OCI-LY3 (cell line): Measurements from ENCODE around the gene CYSLTR2.

Experiments used
- EZH2phosphoT487 ChIP-seq: fragments of 200-600 bp; shearing (Covaris generic); IDR thresholded peaks from 2 replicates; pipeline ENCODE4 v1.6.1; 2018; ENCODE audit warnings: antibody characterized with exemption, mixed run types, low read depth
- TF ChIP-seq, protein P1 (sequence below): fragments of 200-600, 300-600 bp; sonication (generic); IDR thresholded peaks from 2 replicates; pipeline ENCODE4 v1.5.1; 2014; ENCODE audit warnings: antibody characterized with exemption, low read length, low read depth

DNA sequence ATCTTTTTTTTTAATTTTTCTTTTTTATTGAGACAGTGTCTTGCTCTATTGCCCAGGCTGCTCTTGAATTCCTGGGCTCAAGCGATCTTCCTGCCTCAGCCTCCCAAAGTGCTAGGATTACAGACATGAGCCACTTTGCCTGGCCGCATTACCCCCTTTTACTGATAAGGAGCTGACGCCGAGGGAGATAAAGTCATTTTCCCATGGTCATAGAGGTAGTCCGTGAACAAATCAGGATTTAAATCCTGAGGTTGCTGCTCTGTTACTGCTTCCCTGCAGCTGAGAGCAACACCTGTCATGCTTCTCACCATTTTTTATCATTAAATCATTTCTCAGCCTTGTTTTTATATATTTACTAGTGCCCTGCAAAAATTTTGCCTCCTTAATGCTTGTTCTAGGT, 7.4 kb downstream of the CYSLTR2 start:
- TF ChIP-seq, protein P1, sequence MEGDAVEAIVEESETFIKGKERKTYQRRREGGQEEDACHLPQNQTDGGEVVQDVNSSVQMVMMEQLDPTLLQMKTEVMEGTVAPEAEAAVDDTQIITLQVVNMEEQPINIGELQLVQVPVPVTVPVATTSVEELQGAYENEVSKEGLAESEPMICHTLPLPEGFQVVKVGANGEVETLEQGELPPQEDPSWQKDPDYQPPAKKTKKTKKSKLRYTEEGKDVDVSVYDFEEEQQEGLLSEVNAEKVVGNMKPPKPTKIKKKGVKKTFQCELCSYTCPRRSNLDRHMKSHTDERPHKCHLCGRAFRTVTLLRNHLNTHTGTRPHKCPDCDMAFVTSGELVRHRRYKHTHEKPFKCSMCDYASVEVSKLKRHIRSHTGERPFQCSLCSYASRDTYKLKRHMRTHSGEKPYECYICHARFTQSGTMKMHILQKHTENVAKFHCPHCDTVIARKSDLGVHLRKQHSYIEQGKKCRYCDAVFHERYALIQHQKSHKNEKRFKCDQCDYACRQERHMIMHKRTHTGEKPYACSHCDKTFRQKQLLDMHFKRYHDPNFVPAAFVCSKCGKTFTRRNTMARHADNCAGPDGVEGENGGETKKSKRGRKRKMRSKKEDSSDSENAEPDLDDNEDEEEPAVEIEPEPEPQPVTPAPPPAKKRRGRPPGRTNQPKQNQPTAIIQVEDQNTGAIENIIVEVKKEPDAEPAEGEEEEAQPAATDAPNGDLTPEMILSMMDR: no peak
- no peak for TF ChIP-seq EZH2phosphoT487
